ENCODE results near the gene KIF6. TPM values are rescaled to one million over a fixed set of nuclear protein-coding genes. Genes with fewer than 3 reads are reported as not detected.

KIF6 gene
- total and polyA plus RNA-seq, 4 donors = 1.1 to 7.8 (median 4.5) TPM

GRCh38 chr6:39422238-39422637 lies 303.0 kb downstream of the KIF6 start:
- no peak for TF ChIP-seq CTCF (IDR thresholded peaks at IDR 0.05; ENCODE audit: control extremely low read depth, extremely low read depth)
- Histone ChIP-seq H3K4me3 (no peak overlapping the region), H3K36me3 (ENCODE audit: control insufficient read depth in 4 of 4, insufficient read depth in 4 of 4, low read length in 4 of 4) (no peaks in the 10 kb centered on the region), H3K27me3 (ENCODE audit: control insufficient read depth in 3 of 3, insufficient read depth in 3 of 3, low read length in 2 of 3) (no peaks in the 10 kb centered on the region), H3K9me3 (ENCODE audit: control insufficient read depth in 4 of 4, insufficient read depth in 3 of 4, low read length in 3 of 4) (no peaks in the 10 kb centered on the region), H3K9ac (ENCODE audit: insufficient read depth in 1 of 2, low read length in 2 of 2) (no peak overlapping the region), H3K27ac (ENCODE audit: low read depth in 1 of 2, low read length in 1 of 2) (no peak overlapping the region), H3K4me1 (ENCODE audit: control insufficient read depth in 5 of 5, insufficient read depth in 5 of 5, low read length in 5 of 5) (peaks cover 0 to 21% (median 0%) of the 10 kb centered on the region in 5 donors)
- ATAC-seq (ENCODE audit: insufficient read depth, low FRiP score) (peak; percentile 3), DNase-seq (no peak)
- 45 to 59% methylated on average over 6 of the region's 6 CpGs for WGBS, 2 donors

- Histone ChIP-seq H3K4me3 (no peak overlapping the region), H3K4me1 (ENCODE audit: control insufficient read depth in 5 of 5, insufficient read depth in 5 of 5, low read length in 5 of 5) (peaks cover 0 to 21% (median 0%) of the 10 kb centered on the region in 5 donors)
- no peak for ATAC-seq (ENCODE audit: insufficient read depth, low FRiP score)
Observed at GRCh38 chr6:39421383-39422225, 303.6 kb downstream of the KIF6 start.

GRCh38 chr6:39420300-39421265 lies 304.6 kb downstream of the KIF6 start:
- H3K27ac ChIP-seq (ENCODE audit: low read depth in 1 of 2, low read length in 1 of 2) = no peak overlapping the region
- WGBS, 2 donors = 92% methylated on average over 15 of the region's 15 CpGs
- no peak overlapping the region for H3K4me3 ChIP-seq
- no peaks in the 10 kb centered on the region for H3K27me3 ChIP-seq (ENCODE audit: control insufficient read depth in 3 of 3, insufficient read depth in 3 of 3, low read length in 2 of 3)
- H3K4me1 ChIP-seq (ENCODE audit: control insufficient read depth in 5 of 5, insufficient read depth in 5 of 5, low read length in 5 of 5) = peaks cover 0 to 13% (median 0%) of the 10 kb centered on the region in 5 donors
- DNase-seq (peak; percentile 60 to 85 (median 83)), ATAC-seq (ENCODE audit: insufficient read depth, low FRiP score) (no peak)
- TF ChIP-seq CTCF (IDR thresholded peaks at IDR 0.05; ENCODE audit: control extremely low read depth, extremely low read depth) = no peak
- H3K9me3 ChIP-seq (ENCODE audit: control insufficient read depth in 4 of 4, insufficient read depth in 3 of 4, low read length in 3 of 4) = no peaks in the 10 kb centered on the region
- H3K9ac ChIP-seq (ENCODE audit: insufficient read depth in 1 of 2, low read length in 2 of 2) = no peak overlapping the region
- H3K36me3 ChIP-seq (ENCODE audit: control insufficient read depth in 4 of 4, insufficient read depth in 4 of 4, low read length in 4 of 4) = no peaks in the 10 kb centered on the region

More at GRCh38 chr6:39421383-39422225, 303.6 kb downstream of the KIF6 start:
- Histone ChIP-seq H3K9me3 (ENCODE audit: control insufficient read depth in 4 of 4, insufficient read depth in 3 of 4, low read length in 3 of 4) (no peaks in the 10 kb centered on the region), H3K36me3 (ENCODE audit: control insufficient read depth in 4 of 4, insufficient read depth in 4 of 4, low read length in 4 of 4) (no peaks in the 10 kb centered on the region), H3K27ac (ENCODE audit: low read depth in 1 of 2, low read length in 1 of 2) (no peak overlapping the region), H3K9ac (ENCODE audit: insufficient read depth in 1 of 2, low read length in 2 of 2) (no peak overlapping the region), H3K27me3 (ENCODE audit: control insufficient read depth in 3 of 3, insufficient read depth in 3 of 3, low read length in 2 of 3) (no peaks in the 10 kb centered on the region)
- DNase-seq = no peak
- 80 to 83% methylated on average over 11 of the region's 11 CpGs for WGBS, 2 donors
- TF ChIP-seq CTCF (IDR thresholded peaks at IDR 0.05; ENCODE audit: control extremely low read depth, extremely low read depth) = no peak

All from lung (tissue), 12 donors.